ENCODE results near the gene SFMBT1. TPM values are rescaled to one million over a fixed set of nuclear protein-coding genes. Genes with fewer than 3 reads are reported as not detected.
A peak's percentile ranks its signal among the peaks of the same experiment; 100 is the strongest.

SFMBT1 gene
- total RNA-seq, 1 donor from 2014 or later, result 17.3 TPM

GRCh38 chr3:53077476-53078220 is 31.8 kb upstream of the SFMBT1 start:
- H3K27me3 ChIP-seq (ENCODE audit: low read depth), result no peaks in the 10 kb centered on the region
- no peak for DNase-seq
- H3K9me3 ChIP-seq, result no peaks in the 10 kb centered on the region
- H3K4me1 ChIP-seq, result peaks cover 8% of the 10 kb centered on the region
- no peaks in the 10 kb centered on the region for H3K36me3 ChIP-seq
- no peak for TF ChIP-seq CTCF (IDR thresholded peaks at IDR 0.05)
- no peak for ATAC-seq
- H3K4me3 ChIP-seq, result no peak overlapping the region
- H3K27ac ChIP-seq, result no peak overlapping the region
- intact Hi-C loops (cut with DNase I), result no loop called here

GRCh38 chr3:53075743-53076140 is 29.9 kb upstream of the SFMBT1 start:
- intact Hi-C loops (cut with DNase I), result no loop called here
- Histone ChIP-seq H3K27me3 (ENCODE audit: low read depth) (no peaks in the 10 kb centered on the region), H3K27ac (no peak overlapping the region), H3K4me3 (no peak overlapping the region), H3K9me3 (no peaks in the 10 kb centered on the region), H3K36me3 (no peaks in the 10 kb centered on the region), H3K4me1 (peaks cover 18% of the 10 kb centered on the region)
- TF ChIP-seq CTCF (IDR thresholded peaks at IDR 0.05), result no peak
- ATAC-seq (no peak), DNase-seq (no peak)

- intact Hi-C loops (cut with DNase I), result no loop called here
- H3K27ac ChIP-seq, result no peak overlapping the region
- H3K9me3 ChIP-seq, result no peaks in the 10 kb centered on the region
- no peak for TF ChIP-seq CTCF (IDR thresholded peaks at IDR 0.05)
- peaks cover 18% of the 10 kb centered on the region for H3K4me1 ChIP-seq
- DNase-seq (no peak), ATAC-seq (no peak)
- H3K4me3 ChIP-seq, result no peak overlapping the region
- H3K27me3 ChIP-seq (ENCODE audit: low read depth), result no peaks in the 10 kb centered on the region
- H3K36me3 ChIP-seq, result no peaks in the 10 kb centered on the region
These were observed 29.2 kb upstream of the SFMBT1 start for GRCh38 chr3:53074761-53075742.

- no peak for DNase-seq
- no peaks in the 10 kb centered on the region for H3K9me3 ChIP-seq
- TF ChIP-seq CTCF (IDR thresholded peaks at IDR 0.05), result no peak
- H3K36me3 ChIP-seq, result no peaks in the 10 kb centered on the region
- H3K27ac ChIP-seq, result no peak overlapping the region
- H3K27me3 ChIP-seq (ENCODE audit: low read depth), result no peaks in the 10 kb centered on the region
- no peak for ATAC-seq
- intact Hi-C loops (cut with DNase I), result no loop called here
- no peak overlapping the region for H3K4me3 ChIP-seq
- peaks cover 18% of the 10 kb centered on the region for H3K4me1 ChIP-seq
These were observed 28.5 kb upstream of the SFMBT1 start for GRCh38 chr3:53074366-53074696.

- H3K4me1 ChIP-seq, result peaks cover 18% of the 10 kb centered on the region
- H3K9me3 ChIP-seq, result no peaks in the 10 kb centered on the region
- H3K4me3 ChIP-seq, result peak overlapping the region; percentile 90
- TF ChIP-seq CTCF (IDR thresholded peaks at IDR 0.05), result no peak
- no peaks in the 10 kb centered on the region for H3K36me3 ChIP-seq
- intact Hi-C loops (cut with DNase I), result no loop called here
- DNase-seq (no peak), ATAC-seq (peak in 1 of 2 donors; percentile 1)
- no peaks in the 10 kb centered on the region for H3K27me3 ChIP-seq (ENCODE audit: low read depth)
- H3K27ac ChIP-seq, result peak overlapping the region; percentile 82
These were observed 27.9 kb upstream of the SFMBT1 start for GRCh38 chr3:53073553-53074365.

All from lower lobe of right lung (tissue), 2 donors.